ENCODE results near the gene HOXB2. TPM values are rescaled to one million over a fixed set of nuclear protein-coding genes. Genes with fewer than 3 reads are reported as not detected.
"Not testable (repeated sequence)": the region's sequence is repeated elsewhere in the genome, so short reads cannot be mapped to it uniquely, and the experiment has no call there.

The HOXB2 gene
- total RNA-seq, 1 donor from 2014 or later = 15.2 TPM

DNA sequence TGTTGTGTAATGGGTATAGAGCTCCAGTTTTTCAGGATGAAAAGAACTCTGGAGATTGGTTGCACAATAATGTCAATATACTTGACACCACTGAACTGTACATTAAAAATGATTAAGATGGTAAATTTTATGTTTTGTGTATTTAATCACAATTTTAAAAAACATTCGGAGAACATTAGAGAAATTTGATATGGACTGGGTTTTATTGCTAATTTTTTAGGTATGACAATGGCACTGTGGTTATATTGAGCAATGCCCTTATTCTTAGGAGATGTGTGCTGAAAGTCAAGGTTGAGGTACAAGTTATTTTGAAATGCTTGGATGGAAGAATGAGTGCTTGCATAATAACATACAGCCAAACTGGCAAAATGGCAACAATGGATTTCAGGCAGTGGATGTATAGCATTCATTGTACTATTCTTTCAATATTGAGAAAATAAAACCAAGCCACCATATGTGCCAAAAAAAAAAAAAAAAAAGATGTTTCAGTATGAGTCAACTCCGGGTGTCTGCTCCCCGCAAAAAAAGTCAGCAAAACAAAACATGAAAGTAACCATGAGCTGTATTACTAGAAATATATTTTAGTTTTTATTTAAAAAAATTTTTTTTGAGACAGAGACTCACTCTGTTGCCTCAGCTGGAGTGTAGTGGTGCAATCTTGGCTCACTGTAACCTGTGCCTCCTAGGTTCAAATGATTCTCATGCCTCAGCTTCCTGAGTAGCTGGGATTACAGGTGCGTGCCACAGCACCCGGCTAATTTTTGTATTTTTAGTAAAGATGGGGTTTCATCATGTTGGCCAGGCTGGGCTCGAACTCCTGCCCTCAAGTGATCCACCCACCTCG lies 33.9 kb downstream of the HOXB2 start:
- Mint-ChIP-seq H3K9me3 (ENCODE audit: low read depth) (no peaks in the 10 kb centered on the region), H3K36me3 (ENCODE audit: insufficient read depth) (no peaks in the 10 kb centered on the region), H3K4me1 (ENCODE audit: low read depth) (peaks cover 8% of the 10 kb centered on the region), H3K4me3 (ENCODE audit: low read depth) (no peak overlapping the region), H3K27ac (no peak overlapping the region), H3K27me3 (peaks cover 63% of the 10 kb centered on the region)
- DNase-seq (ENCODE audit: low spot score, unreplicated experiment) = no peak
- TF ChIP-seq, protein P1, sequence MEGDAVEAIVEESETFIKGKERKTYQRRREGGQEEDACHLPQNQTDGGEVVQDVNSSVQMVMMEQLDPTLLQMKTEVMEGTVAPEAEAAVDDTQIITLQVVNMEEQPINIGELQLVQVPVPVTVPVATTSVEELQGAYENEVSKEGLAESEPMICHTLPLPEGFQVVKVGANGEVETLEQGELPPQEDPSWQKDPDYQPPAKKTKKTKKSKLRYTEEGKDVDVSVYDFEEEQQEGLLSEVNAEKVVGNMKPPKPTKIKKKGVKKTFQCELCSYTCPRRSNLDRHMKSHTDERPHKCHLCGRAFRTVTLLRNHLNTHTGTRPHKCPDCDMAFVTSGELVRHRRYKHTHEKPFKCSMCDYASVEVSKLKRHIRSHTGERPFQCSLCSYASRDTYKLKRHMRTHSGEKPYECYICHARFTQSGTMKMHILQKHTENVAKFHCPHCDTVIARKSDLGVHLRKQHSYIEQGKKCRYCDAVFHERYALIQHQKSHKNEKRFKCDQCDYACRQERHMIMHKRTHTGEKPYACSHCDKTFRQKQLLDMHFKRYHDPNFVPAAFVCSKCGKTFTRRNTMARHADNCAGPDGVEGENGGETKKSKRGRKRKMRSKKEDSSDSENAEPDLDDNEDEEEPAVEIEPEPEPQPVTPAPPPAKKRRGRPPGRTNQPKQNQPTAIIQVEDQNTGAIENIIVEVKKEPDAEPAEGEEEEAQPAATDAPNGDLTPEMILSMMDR (IDR thresholded peaks at IDR 0.05; ENCODE audit: unreplicated experiment) = no peak

DNA sequence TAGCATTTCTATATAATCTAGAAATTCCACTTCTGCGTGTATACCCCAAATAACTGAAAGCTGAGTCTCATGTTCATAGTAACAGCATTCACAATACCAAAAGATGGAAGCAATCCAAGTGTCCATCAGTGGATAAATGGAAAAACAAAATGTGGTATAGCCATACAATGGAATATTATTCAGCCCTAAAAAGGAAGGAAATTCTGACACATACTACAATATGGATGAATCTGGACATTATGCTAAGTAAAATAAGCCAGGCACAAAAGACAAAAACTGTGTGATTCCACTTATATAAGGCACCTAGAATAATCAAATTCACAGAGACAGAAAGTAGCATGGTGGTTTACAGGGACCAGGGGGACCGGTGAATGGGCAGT lies 34.5 kb downstream of the HOXB2 start:
- Mint-ChIP-seq H3K27me3 (peaks cover 63% of the 10 kb centered on the region), H3K4me1 (ENCODE audit: low read depth) (peaks cover 10% of the 10 kb centered on the region), H3K4me3 (ENCODE audit: low read depth) (no peak overlapping the region), H3K36me3 (ENCODE audit: insufficient read depth) (no peaks in the 10 kb centered on the region), H3K9me3 (ENCODE audit: low read depth) (no peaks in the 10 kb centered on the region), H3K27ac (no peak overlapping the region)
- TF ChIP-seq, protein P1 (IDR thresholded peaks at IDR 0.05; ENCODE audit: unreplicated experiment) = no peak
- no peak for DNase-seq (ENCODE audit: low spot score, unreplicated experiment)

DNA sequence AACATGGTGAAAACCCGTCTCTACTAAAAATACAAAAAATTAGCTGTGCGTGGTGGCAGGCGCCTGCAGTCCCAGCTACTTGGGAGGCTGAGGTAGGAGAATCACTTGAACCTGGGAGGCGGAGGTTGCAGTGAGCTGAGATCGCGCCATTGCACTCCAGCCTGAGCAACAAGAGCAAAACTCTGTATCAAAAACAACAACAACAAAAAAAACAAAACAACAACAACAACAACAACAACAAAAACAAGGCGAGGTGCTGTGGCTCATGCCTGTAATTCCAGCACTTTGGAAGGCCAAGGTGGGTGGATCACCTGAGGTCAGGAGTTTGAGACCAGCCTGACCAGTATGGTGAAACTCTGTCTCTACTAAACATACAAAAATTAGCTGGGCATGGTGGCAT lies 35.2 kb downstream of the HOXB2 start:
- H3K4me3 Mint-ChIP-seq (ENCODE audit: low read depth); H3K36me3 Mint-ChIP-seq (ENCODE audit: insufficient read depth); H3K27ac Mint-ChIP-seq; H3K9me3 Mint-ChIP-seq (ENCODE audit: low read depth); DNase-seq (ENCODE audit: low spot score, unreplicated experiment): not testable (repeated sequence)
- Mint-ChIP-seq H3K27me3 (peaks cover 56% of the 10 kb centered on the region), H3K4me1 (ENCODE audit: low read depth) (peaks cover 12% of the 10 kb centered on the region)

DNA sequence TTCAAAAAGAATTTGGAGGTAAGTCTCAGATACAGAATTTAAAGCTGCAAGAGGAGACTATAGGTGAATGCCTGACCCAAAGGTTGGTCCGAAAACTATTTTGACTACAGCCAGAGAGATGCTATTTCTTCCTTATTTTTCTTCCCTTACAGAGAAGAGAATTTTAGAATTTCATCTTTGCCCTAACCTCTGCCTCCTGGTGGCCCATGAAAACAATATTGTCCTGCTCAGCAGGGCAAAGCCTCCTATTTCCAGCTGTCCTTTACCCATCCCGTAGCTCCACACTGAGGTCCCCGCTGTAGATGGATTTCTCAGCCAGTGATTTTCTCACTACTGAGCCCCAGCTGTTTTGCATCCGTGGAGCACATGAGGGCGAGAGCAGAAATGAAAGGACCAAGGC lies 38.7 kb downstream of the HOXB2 start:
- DNase-seq (ENCODE audit: low spot score, unreplicated experiment) = no peak
- peaks cover 4% of the 10 kb centered on the region for H3K4me1 Mint-ChIP-seq (ENCODE audit: low read depth)
- H3K27ac Mint-ChIP-seq = no peak overlapping the region
- TF ChIP-seq, protein P1 (IDR thresholded peaks at IDR 0.05; ENCODE audit: unreplicated experiment) = no peak
- H3K36me3 Mint-ChIP-seq (ENCODE audit: insufficient read depth) = no peaks in the 10 kb centered on the region
- H3K9me3 Mint-ChIP-seq (ENCODE audit: low read depth) = no peaks in the 10 kb centered on the region
- H3K4me3 Mint-ChIP-seq (ENCODE audit: low read depth) = no peak overlapping the region
- H3K27me3 Mint-ChIP-seq = peaks cover 57% of the 10 kb centered on the region

DNA sequence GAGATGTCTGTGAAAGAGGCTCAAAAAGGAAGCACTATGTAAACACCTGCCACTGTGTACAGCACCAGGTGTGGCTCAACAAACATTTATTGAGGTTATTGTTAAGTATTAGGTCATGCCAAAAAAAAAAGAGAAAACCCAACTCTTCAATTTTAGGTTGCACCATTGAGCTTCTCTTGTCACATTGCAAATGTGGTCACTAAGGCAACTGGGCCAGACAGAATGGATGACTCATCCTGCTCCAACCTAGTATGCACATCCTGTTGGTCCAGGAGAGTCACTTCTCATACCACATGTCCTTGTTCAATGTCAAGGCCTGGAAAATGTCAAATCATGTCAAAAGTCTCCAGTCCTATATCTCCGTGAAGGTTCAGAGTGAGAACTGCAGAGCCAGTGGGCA lies 39.1 kb downstream of the HOXB2 start:
- DNase-seq (ENCODE audit: low spot score, unreplicated experiment) = no peak
- peaks cover 59% of the 10 kb centered on the region for H3K27me3 Mint-ChIP-seq
- H3K4me3 Mint-ChIP-seq (ENCODE audit: low read depth) = no peak overlapping the region
- no peaks in the 10 kb centered on the region for H3K36me3 Mint-ChIP-seq (ENCODE audit: insufficient read depth)
- TF ChIP-seq, protein P1 (IDR thresholded peaks at IDR 0.05; ENCODE audit: unreplicated experiment) = no peak
- no peak overlapping the region for H3K27ac Mint-ChIP-seq
- no peaks in the 10 kb centered on the region for H3K9me3 Mint-ChIP-seq (ENCODE audit: low read depth)
- H3K4me1 Mint-ChIP-seq (ENCODE audit: low read depth) = peaks cover 4% of the 10 kb centered on the region

DNA sequence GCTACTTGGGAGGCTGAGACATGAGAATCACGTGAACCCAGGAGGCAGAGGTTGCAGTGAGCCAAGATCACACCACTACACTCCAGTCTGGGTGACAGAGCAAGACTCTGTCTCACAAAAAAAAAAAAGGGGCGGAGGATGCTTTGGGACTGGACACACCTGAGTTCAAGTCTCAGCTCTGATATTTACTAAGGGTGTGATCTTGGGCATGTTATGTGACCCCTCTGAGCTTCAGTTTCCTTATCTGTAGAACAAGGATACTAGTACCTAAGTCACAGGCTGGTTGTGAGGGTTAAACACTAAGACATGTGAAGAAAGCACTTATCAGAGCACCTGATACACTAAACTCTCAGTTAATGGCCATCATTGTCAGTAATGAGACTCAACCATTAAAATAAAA lies 40.0 kb downstream of the HOXB2 start:
- no peak for DNase-seq (ENCODE audit: low spot score, unreplicated experiment)
- H3K36me3 Mint-ChIP-seq (ENCODE audit: insufficient read depth) = no peaks in the 10 kb centered on the region
- H3K4me3 Mint-ChIP-seq (ENCODE audit: low read depth) = no peak overlapping the region
- H3K27me3 Mint-ChIP-seq = peaks cover 63% of the 10 kb centered on the region
- H3K4me1 Mint-ChIP-seq (ENCODE audit: low read depth) = peaks cover 4% of the 10 kb centered on the region
- no peaks in the 10 kb centered on the region for H3K9me3 Mint-ChIP-seq (ENCODE audit: low read depth)
- TF ChIP-seq, protein P1 (IDR thresholded peaks at IDR 0.05; ENCODE audit: unreplicated experiment) = no peak
- H3K27ac Mint-ChIP-seq = no peak overlapping the region

Data from progenitor cell of endocrine pancreas (in vitro differentiated cells).